Mesothelial cell of epicardium (in vitro differentiated cells): Measurements from ENCODE around the gene MYH13. TPM values are rescaled to one million over a fixed set of nuclear protein-coding genes. Genes with fewer than 3 reads are reported as not detected.

Experiments used
- DNase-seq, 2 experiments: peaks; one replicate each; pipeline ENCODE4 v3.0.0; 2021; ENCODE audit warnings: low spot score in 2 of 2; ENCODE audit not compliant: unreplicated experiment in 2 of 2
- H3K27ac Mint-ChIP-seq: 2 replicates; pipeline ENCODE4 v1.8.0; 2021; ENCODE audit warnings: mixed read lengths
- H3K27me3 Mint-ChIP-seq: 2 replicates; pipeline ENCODE4 v1.8.0; 2021; ENCODE audit warnings: low read depth, mixed read lengths
- H3K36me3 Mint-ChIP-seq: 2 replicates; pipeline ENCODE4 v1.8.0; 2021; ENCODE audit warnings: mixed read lengths
- H3K4me1 Mint-ChIP-seq: 2 replicates; pipeline ENCODE4 v1.8.0; 2021; ENCODE audit warnings: mixed read lengths
- H3K4me3 Mint-ChIP-seq: 2 replicates; pipeline ENCODE4 v1.8.0; 2021; ENCODE audit warnings: mild to moderate bottlenecking, moderate library complexity, mixed read lengths
- H3K9me3 Mint-ChIP-seq: 2 replicates; pipeline ENCODE4 v1.8.0; 2021; ENCODE audit warnings: mixed read lengths
- CTCF ChIP-seq: fragments of 200-600 bp; sonication (generic); IDR thresholded peaks from one replicate; pipeline ENCODE4 v1.5.0; 2021; ENCODE audit warnings: antibody characterized with exemption; ENCODE audit not compliant: unreplicated experiment
- total RNA-seq: library from RNA; stranded (reverse); gene quantifications from 3 replicates; pipeline ENCODE4 v1.2.1, GENCODE V29; 2021

The MYH13 gene
- total RNA-seq, 1 donor from 2014 or later: 0.04 TPM

GRCh38 chr17:10271106-10271562 lies 101.7 kb downstream of the MYH13 start:
- H3K27me3 Mint-ChIP-seq: peaks cover 9% of the 10 kb centered on the region
- DNase-seq: no peak
- TF ChIP-seq CTCF: no peak
- no peak overlapping the region for H3K4me3 Mint-ChIP-seq
- peaks cover 5% of the 10 kb centered on the region for H3K9me3 Mint-ChIP-seq
- no peak overlapping the region for H3K27ac Mint-ChIP-seq
- no peaks in the 10 kb centered on the region for H3K4me1 Mint-ChIP-seq
- H3K36me3 Mint-ChIP-seq: no peaks in the 10 kb centered on the region

- Mint-ChIP-seq H3K4me3 (no peak overlapping the region), H3K9me3 (peaks cover 5% of the 10 kb centered on the region), H3K4me1 (peaks cover 3% of the 10 kb centered on the region), H3K36me3 (no peaks in the 10 kb centered on the region), H3K27ac (no peak overlapping the region), H3K27me3 (peaks cover 9% of the 10 kb centered on the region)
- DNase-seq: no peak
- TF ChIP-seq CTCF: no peak
Observed at GRCh38 chr17:10270258-10270657, 102.5 kb downstream of the MYH13 start.

DNA sequence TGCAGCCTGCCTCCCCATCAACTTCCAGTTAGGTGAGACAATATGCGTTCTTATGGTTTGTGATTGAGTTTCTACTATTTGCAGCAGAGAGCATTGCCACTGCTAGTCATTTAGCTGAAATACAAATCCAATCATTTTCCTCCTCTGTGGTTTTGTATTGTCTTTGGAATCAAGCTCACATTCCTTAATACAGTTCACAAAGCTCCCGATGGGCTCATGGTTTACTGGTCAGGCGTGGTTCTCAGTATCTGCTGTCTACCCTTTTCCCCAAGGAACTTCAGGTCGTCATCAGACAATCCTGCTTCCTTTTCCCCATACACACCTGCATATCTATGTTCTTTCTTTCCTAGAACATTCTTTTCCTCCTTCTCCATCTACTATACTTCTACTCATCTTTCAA lies 104.8 kb downstream of the MYH13 start:
- H3K36me3 Mint-ChIP-seq: no peaks in the 10 kb centered on the region
- DNase-seq: no peak
- H3K27ac Mint-ChIP-seq: no peak overlapping the region
- peaks cover 8% of the 10 kb centered on the region for H3K27me3 Mint-ChIP-seq
- TF ChIP-seq CTCF: no peak
- H3K4me1 Mint-ChIP-seq: peaks cover 3% of the 10 kb centered on the region
- H3K4me3 Mint-ChIP-seq: no peak overlapping the region
- peaks cover 5% of the 10 kb centered on the region for H3K9me3 Mint-ChIP-seq

DNA sequence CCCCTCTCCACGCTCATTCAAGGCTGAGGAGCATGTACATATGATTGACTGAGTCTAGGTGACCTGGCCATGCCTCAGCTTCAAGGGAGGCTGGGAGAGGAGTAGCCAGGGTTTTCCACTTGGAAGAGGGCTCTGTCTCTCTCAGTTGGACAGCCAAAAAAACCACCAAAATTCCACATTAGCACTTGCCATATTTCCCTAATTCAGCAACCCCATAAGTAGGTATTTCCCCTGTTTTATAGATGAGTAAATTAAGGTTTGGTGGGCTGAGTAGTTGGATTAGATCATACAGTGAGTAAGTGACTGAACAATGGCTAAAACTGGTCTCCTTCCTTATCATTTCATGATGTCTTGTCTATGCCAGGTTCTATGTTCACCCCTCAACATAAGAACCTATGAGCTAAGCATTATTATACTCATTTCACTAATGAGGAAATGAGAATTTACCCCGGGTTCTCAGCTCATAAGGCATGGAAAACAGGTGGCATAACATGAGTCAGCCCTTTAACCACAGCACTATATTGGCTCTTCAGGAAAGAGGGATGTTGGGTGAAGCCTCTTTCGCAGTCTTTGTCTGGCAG lies 106.4 kb downstream of the MYH13 start:
- no peak overlapping the region for H3K27ac Mint-ChIP-seq

DNA sequence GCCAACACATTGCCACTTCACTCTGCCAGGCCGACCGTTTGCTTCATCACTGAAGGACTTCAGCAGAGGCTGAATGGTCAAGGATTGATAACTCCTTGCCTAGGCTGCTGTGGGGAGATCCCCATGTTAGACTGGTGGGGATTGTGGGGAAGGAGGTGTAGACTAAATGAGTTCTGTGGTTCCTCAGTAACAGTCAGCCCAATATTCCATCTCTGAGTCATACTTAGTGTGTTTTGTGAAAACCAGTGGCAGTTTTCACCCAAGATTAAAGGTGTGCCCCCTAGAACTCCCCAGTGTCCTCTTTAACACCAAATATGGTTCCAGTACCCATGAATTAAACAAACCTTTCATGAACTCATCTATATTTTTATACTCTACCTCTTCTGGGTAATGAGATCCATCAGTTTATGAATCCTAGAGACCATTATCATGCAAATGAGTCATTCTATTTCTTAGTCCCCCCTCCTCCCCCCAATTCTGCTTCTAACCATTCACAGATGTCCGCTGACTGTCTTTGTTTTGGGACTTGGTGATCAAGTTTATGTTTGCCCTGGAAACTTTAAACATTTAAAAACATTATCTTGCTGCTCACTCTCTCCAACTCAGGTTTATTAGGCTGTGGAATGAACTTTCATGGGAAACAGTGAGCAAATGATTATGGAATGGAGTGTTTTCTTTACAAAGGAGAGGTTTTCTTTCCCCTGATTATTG lies 107.6 kb downstream of the MYH13 start:
- DNase-seq: no peak
- no peak for TF ChIP-seq CTCF
- peaks cover 3% of the 10 kb centered on the region for H3K4me1 Mint-ChIP-seq
- H3K36me3 Mint-ChIP-seq: no peaks in the 10 kb centered on the region
- H3K27ac Mint-ChIP-seq: peak overlapping the region; percentile 68
- peaks cover 5% of the 10 kb centered on the region for H3K9me3 Mint-ChIP-seq
- peaks cover 3% of the 10 kb centered on the region for H3K27me3 Mint-ChIP-seq
- H3K4me3 Mint-ChIP-seq: no peak overlapping the region

More for the DNA sequence above, 106.4 kb downstream of the MYH13 start:
- H3K4me3 Mint-ChIP-seq: no peak overlapping the region
- H3K4me1 Mint-ChIP-seq: peaks cover 3% of the 10 kb centered on the region
- peaks cover 5% of the 10 kb centered on the region for H3K27me3 Mint-ChIP-seq
- H3K9me3 Mint-ChIP-seq: peaks cover 5% of the 10 kb centered on the region
- no peaks in the 10 kb centered on the region for H3K36me3 Mint-ChIP-seq
- no peak for TF ChIP-seq CTCF
- DNase-seq: no peak
